ENCODE data around the gene KLHL14.

- TF ChIP-seq POLR2A (IDR thresholded peaks at IDR 0.05; ENCODE audit: extremely low read depth, insufficient read length) (no peak), CTCF (IDR thresholded peaks at IDR 0.05; ENCODE audit: low read depth, low read length) (no peak)
Measured at GRCh38 chr18:32777049-32777448, 4.2 kb upstream of the KLHL14 start.
